Endothelial cell of umbilical vein (primary cell): ENCODE data around the gene PRRC2B.

Experiments
- JUN ChIP-seq: IDR thresholded peaks from 2 replicates; pipeline ENCODE4 v1.6.1; 2011; ENCODE audit warnings: borderline replicate concordance, low read depth; ENCODE audit not compliant: insufficient read length, insufficient read depth
- MYC ChIP-seq: IDR thresholded peaks from one replicate; pipeline ENCODE4 v1.6.1; 2011; ENCODE audit warnings: mild to moderate bottlenecking, low read depth, low read length
- POLR2A ChIP-seq: IDR thresholded peaks from 2 replicates; pipeline ENCODE4 v1.6.1; 2012; ENCODE audit warnings: low read depth, mild to moderate bottlenecking, control low read depth, low read length
- POLR2AphosphoS5 ChIP-seq: IDR thresholded peaks from 2 replicates; pipeline ENCODE4 v1.6.1; 2012; ENCODE audit warnings: low read depth, mild to moderate bottlenecking, control low read depth, low read length, moderate library complexity; ENCODE audit not compliant: insufficient read depth
- TF ChIP-seq, protein P1 (sequence below), 2 donors: IDR thresholded peaks; 1 replicate in 1 of 2; 2 replicates in 1 of 2; pipeline ENCODE4 v1.5.1; 2011; ENCODE audit warnings: low read length in 2 of 2, mild to moderate bottlenecking in 2 of 2, moderate library complexity in 2 of 2, control low read depth in 1 of 2, inconsistent platforms in 1 of 2, low read depth in 1 of 2; ENCODE audit not compliant: insufficient read depth in 1 of 2; ENCODE audit errors: extremely low read depth in 1 of 2

DNA sequence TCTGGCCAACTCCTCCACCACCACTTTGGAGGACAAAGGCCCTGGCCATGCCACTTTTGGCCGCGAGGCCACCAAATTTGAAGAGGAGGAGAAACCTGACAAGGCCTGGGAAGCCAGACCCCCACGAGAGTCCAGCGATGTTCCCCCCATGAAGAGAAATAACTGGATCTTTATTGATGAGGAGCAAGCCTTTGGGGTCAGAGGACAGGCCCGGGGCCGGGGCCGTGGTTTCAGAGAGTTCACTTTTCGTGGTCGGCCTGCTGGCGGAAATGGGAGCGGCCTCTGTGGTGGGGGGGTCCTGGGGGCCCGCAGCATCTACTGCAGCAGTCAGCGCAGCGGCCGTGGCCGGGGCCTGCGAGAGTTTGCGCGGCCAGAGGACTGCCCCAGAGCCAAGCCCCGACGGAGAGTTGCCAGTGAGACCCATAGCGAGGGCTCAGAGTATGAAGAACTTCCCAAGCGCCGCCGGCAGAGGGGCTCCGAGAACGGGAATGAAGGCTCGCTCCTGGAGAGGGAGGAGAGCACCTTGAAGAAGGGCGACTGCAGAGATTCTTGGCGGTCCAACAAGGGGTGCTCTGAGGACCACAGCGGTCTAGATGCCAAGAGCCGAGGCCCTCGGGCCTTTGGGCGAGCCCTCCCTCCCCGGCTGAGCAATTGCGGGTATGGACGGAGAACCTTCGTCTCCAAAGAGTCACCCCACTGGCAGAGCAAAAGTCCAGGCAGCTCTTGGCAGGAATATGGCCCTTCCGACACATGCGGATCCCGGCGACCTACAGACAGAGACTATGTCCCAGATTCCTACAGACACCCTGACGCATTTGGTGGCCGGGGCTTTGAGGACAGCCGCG lies 81.4 kb downstream of the PRRC2B start:
- no peak for TF ChIP-seq JUN
- no peak for TF ChIP-seq POLR2AphosphoS5
- TF ChIP-seq, protein P1, sequence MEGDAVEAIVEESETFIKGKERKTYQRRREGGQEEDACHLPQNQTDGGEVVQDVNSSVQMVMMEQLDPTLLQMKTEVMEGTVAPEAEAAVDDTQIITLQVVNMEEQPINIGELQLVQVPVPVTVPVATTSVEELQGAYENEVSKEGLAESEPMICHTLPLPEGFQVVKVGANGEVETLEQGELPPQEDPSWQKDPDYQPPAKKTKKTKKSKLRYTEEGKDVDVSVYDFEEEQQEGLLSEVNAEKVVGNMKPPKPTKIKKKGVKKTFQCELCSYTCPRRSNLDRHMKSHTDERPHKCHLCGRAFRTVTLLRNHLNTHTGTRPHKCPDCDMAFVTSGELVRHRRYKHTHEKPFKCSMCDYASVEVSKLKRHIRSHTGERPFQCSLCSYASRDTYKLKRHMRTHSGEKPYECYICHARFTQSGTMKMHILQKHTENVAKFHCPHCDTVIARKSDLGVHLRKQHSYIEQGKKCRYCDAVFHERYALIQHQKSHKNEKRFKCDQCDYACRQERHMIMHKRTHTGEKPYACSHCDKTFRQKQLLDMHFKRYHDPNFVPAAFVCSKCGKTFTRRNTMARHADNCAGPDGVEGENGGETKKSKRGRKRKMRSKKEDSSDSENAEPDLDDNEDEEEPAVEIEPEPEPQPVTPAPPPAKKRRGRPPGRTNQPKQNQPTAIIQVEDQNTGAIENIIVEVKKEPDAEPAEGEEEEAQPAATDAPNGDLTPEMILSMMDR (IDR thresholded peaks at IDR 0.05; ENCODE audit: extremely low read depth in 1 of 2, insufficient read depth in 1 of 2, low read depth in 1 of 2, low read length in 2 of 2): no peak
- no peak for TF ChIP-seq MYC
- TF ChIP-seq POLR2A: no peak
